Upper lobe of left lung (tissue), 4 donors: ENCODE data around the gene MRPL20.
"Not testable (repeated sequence)": the region's sequence is repeated elsewhere in the genome, so short reads cannot be mapped to it uniquely, and the experiment has no call there.

Source experiments
- EP300 ChIP-seq, 4 donors: sonication (generic); formaldehyde crosslinking; IDR thresholded peaks; one replicate each; pipeline ENCODE4 v1.5.1; 2017; ENCODE audit warnings: antibody characterized with exemption in 4 of 4, control low read depth in 2 of 4
- POLR2AphosphoS5 ChIP-seq, 2 donors: sonication (generic); formaldehyde crosslinking; IDR thresholded peaks; one replicate each; pipeline ENCODE4 v1.5.1; 2017; ENCODE audit warnings: antibody characterized with exemption in 2 of 2
- TF ChIP-seq, protein P1 (sequence below), 6 experiments: fragments of 450-650 bp in 4 of 6; fragments of 200-600 bp in 2 of 6; sonication (generic) in 2 of 6; IDR thresholded peaks; one replicate each; pipeline ENCODE4 v1.5.1; 2016 to 2019; ENCODE audit warnings: antibody characterized with exemption in 6 of 6

- TF ChIP-seq, protein P1, sequence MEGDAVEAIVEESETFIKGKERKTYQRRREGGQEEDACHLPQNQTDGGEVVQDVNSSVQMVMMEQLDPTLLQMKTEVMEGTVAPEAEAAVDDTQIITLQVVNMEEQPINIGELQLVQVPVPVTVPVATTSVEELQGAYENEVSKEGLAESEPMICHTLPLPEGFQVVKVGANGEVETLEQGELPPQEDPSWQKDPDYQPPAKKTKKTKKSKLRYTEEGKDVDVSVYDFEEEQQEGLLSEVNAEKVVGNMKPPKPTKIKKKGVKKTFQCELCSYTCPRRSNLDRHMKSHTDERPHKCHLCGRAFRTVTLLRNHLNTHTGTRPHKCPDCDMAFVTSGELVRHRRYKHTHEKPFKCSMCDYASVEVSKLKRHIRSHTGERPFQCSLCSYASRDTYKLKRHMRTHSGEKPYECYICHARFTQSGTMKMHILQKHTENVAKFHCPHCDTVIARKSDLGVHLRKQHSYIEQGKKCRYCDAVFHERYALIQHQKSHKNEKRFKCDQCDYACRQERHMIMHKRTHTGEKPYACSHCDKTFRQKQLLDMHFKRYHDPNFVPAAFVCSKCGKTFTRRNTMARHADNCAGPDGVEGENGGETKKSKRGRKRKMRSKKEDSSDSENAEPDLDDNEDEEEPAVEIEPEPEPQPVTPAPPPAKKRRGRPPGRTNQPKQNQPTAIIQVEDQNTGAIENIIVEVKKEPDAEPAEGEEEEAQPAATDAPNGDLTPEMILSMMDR (IDR thresholded peaks at IDR 0.05): not testable (repeated sequence)
- TF ChIP-seq EP300, POLR2AphosphoS5 (IDR thresholded peaks at IDR 0.05): not testable (repeated sequence)
These were observed 21.8 kb downstream of the MRPL20 start for GRCh38 chr1:1385339-1385738.
